WTC11 (cell line): ENCODE measurements around the gene PLCXD1. TPM values are rescaled to one million over a fixed set of nuclear protein-coding genes. Genes with fewer than 3 reads are reported as not detected.
"Not testable (repeated sequence)": the region's sequence is repeated elsewhere in the genome, so short reads cannot be mapped to it uniquely, and the experiment has no call there.

Experiments
- ATAC-seq: fragments of 200-7000 bp; cut with Tn5 transposase; 2 replicates; pipeline ENCODE4 v1.10.0; 2021; ENCODE audit warnings: mild to moderate bottlenecking, moderate library complexity
- CTCF ChIA-PET: fragments of 300-600 bp; sonication (Branson Sonifier 250); formaldehyde crosslinking; loops from one replicate; lab custom pipeline; 2021; ENCODE audit warnings: antibody characterized with exemption; lab: Charles Lee
- POLR2A ChIA-PET: fragments of 350-600 bp; sonication (Branson Sonifier 250); formaldehyde crosslinking; loops from one replicate; lab custom pipeline; 2021; ENCODE audit warnings: antibody characterized with exemption; lab: Charles Lee
- DNase-seq: peaks from one replicate; pipeline ENCODE4 v3.0.0; 2021; ENCODE audit warnings: low spot score
- H3K27ac Mint-ChIP-seq: 2 replicates; pipeline ENCODE4 v1.8.0; 2021; ENCODE audit warnings: mixed read lengths
- H3K27me3 Mint-ChIP-seq: 2 replicates; pipeline ENCODE4 v1.8.0; 2021; ENCODE audit warnings: low read depth, mild to moderate bottlenecking, moderate library complexity, mixed read lengths
- H3K36me3 Mint-ChIP-seq: 2 replicates; pipeline ENCODE4 v1.8.0; 2021; ENCODE audit warnings: mixed read lengths
- H3K4me1 Mint-ChIP-seq: 2 replicates; pipeline ENCODE4 v1.8.0; 2022; ENCODE audit warnings: mixed read lengths
- H3K4me3 Mint-ChIP-seq: 2 replicates; pipeline ENCODE4 v1.8.0; 2021; ENCODE audit warnings: mild to moderate bottlenecking, moderate library complexity, mixed read lengths
- H3K9me3 Mint-ChIP-seq: 2 replicates; pipeline ENCODE4 v1.8.0; 2021; ENCODE audit warnings: mixed read lengths
- ATF2 ChIP-seq: sonication (generic); formaldehyde crosslinking; IDR thresholded peaks from 2 replicates; pipeline ENCODE4 v1.8.1; 2022; ENCODE audit warnings: low read depth, missing genetic modification reagents, borderline replicate concordance
- ATF3 ChIP-seq: sonication (generic); formaldehyde crosslinking; conservative IDR thresholded peaks from 2 replicates; pipeline ENCODE4 v1.8.1; 2022; ENCODE audit warnings: mild to moderate bottlenecking, missing genetic modification reagents
- ELF4 ChIP-seq: sonication (generic); formaldehyde crosslinking; IDR thresholded peaks from 2 replicates; pipeline ENCODE4 v1.8.1; 2022; ENCODE audit warnings: low read depth, mild to moderate bottlenecking, moderate library complexity, missing genetic modification reagents
- ETV6 ChIP-seq: sonication (generic); formaldehyde crosslinking; IDR thresholded peaks from 2 replicates; pipeline ENCODE4 v1.8.1; 2022; ENCODE audit warnings: mild to moderate bottlenecking, missing genetic modification reagents
- FOXP1 ChIP-seq: sonication (generic); formaldehyde crosslinking; IDR thresholded peaks from 2 replicates; pipeline ENCODE4 v1.8.0; 2022; ENCODE audit warnings: missing genetic modification reagents, mild to moderate bottlenecking, moderate library complexity, borderline replicate concordance
- FOXP4 ChIP-seq: sonication (generic); formaldehyde crosslinking; IDR thresholded peaks from 2 replicates; pipeline ENCODE4 v1.8.0; 2022; ENCODE audit warnings: mild to moderate bottlenecking, missing genetic modification reagents
- GRHL2 ChIP-seq: fragments of 250-450 bp; sonication (Bioruptor Pico); IDR thresholded peaks from 2 replicates; pipeline ENCODE4 v1.8.0; 2022; ENCODE audit warnings: mild to moderate bottlenecking, moderate library complexity; ENCODE audit not compliant: insufficient replicate concordance, severe bottlenecking
- NR1H2 ChIP-seq: sonication (generic); formaldehyde crosslinking; IDR thresholded peaks from 2 replicates; pipeline ENCODE4 v1.9.0; 2021; ENCODE audit warnings: mild to moderate bottlenecking, moderate library complexity, missing genetic modification reagents
- OVOL2 ChIP-seq: fragments of 250-450 bp; sonication (Bioruptor Pico); IDR thresholded peaks from 2 replicates; pipeline ENCODE4 v1.9.0; 2021; ENCODE audit warnings: mild to moderate bottlenecking, borderline replicate concordance
- PRRX2 ChIP-seq: fragments of 250-450 bp; sonication (Bioruptor Pico); IDR thresholded peaks from 2 replicates; pipeline ENCODE4 v1.8.0; 2021; ENCODE audit warnings: mild to moderate bottlenecking
- SMAD3 ChIP-seq: sonication (generic); formaldehyde crosslinking; IDR thresholded peaks from 2 replicates; pipeline ENCODE4 v1.8.0; 2022; ENCODE audit warnings: missing genetic modification reagents, mild to moderate bottlenecking, borderline replicate concordance
- TEAD1 ChIP-seq: sonication (generic); formaldehyde crosslinking; IDR thresholded peaks from 2 replicates; pipeline ENCODE4 v1.8.0; 2022; ENCODE audit warnings: mild to moderate bottlenecking, missing genetic modification reagents
- ZNF396 ChIP-seq: fragments of 250-450 bp; sonication (Bioruptor Pico); IDR thresholded peaks from 2 replicates; pipeline ENCODE4 v1.8.0; 2021; ENCODE audit warnings: mild to moderate bottlenecking, moderate library complexity, borderline replicate concordance
- ZSCAN18 ChIP-seq: fragments of 250-450 bp; sonication (Bioruptor Pico); IDR thresholded peaks from 2 replicates; pipeline ENCODE4 v2.1.2; 2022; ENCODE audit warnings: mild to moderate bottlenecking, moderate library complexity
- total RNA-seq: library from RNA; stranded (reverse); gene quantifications from 3 replicates; pipeline ENCODE4 v1.2.3, GENCODE V29; 2021

PLCXD1 gene
- total RNA-seq, 1 experiment from 2014 or later = 131 TPM

GRCh38 chrX:250965-251364 lies 30.2 kb upstream of the PLCXD1 start (continued):
- TF ChIP-seq NR1H2 (CRISPR knock-in tag) (no peak), PRRX2 (CRISPR knock-in tag) (no peak), TEAD1 (no peak)

GRCh38 chrX:251396-252243 lies 29.6 kb upstream of the PLCXD1 start:
- H3K27ac Mint-ChIP-seq, ATAC-seq, H3K36me3 Mint-ChIP-seq, H3K27me3 Mint-ChIP-seq, H3K4me1 Mint-ChIP-seq, CTCF ChIA-PET, H3K4me3 Mint-ChIP-seq, DNase-seq, POLR2A ChIA-PET: not testable (repeated sequence)
- peaks cover 12% of the 10 kb centered on the region for H3K9me3 Mint-ChIP-seq

GRCh38 chrX:252244-252956 lies 28.8 kb upstream of the PLCXD1 start:
- Mint-ChIP-seq H3K4me3 (no peak overlapping the region), H3K27ac (peak overlapping the region; percentile 4; the same call in 1 of the 2 replicates), H3K27me3 (no peaks in the 10 kb centered on the region; the same call in 1 of the 2 replicates), H3K9me3 (peaks cover 12% of the 10 kb centered on the region), H3K4me1 (no peaks in the 10 kb centered on the region), H3K36me3 (no peaks in the 10 kb centered on the region)
- ATAC-seq (no peak), DNase-seq (no peak)
- POLR2A ChIA-PET = no interaction called here
- CTCF ChIA-PET = no interaction called here
- TF ChIP-seq ELF4 (no peak), ETV6 (CRISPR knock-in tag) (no peak), FOXP1 (CRISPR knock-in tag) (no peak), OVOL2 (CRISPR knock-in tag) (no peak), ZNF396 (CRISPR knock-in tag) (no peak), SMAD3 (no peak), ZSCAN18 (CRISPR knock-in tag) (no peak), ATF2 (CRISPR knock-in tag) (no peak), GRHL2 (CRISPR knock-in tag) (no peak), FOXP4 (CRISPR knock-in tag) (no peak)

- H3K27me3 Mint-ChIP-seq = no peaks in the 10 kb centered on the region; the same call in 1 of the 2 replicates
- H3K36me3 Mint-ChIP-seq = no peaks in the 10 kb centered on the region
- ATAC-seq = no peak
- H3K4me1 Mint-ChIP-seq = no peaks in the 10 kb centered on the region
- CTCF ChIA-PET = no interaction called here
- no peak overlapping the region for H3K27ac Mint-ChIP-seq
- no peak for TF ChIP-seq ATF3 (CRISPR knock-in tag)
- TF ChIP-seq, all 79 proteins: peak for 0
- no peak overlapping the region for H3K4me3 Mint-ChIP-seq
- POLR2A ChIA-PET = no interaction called here
- H3K9me3 Mint-ChIP-seq = peaks cover 12% of the 10 kb centered on the region
- no peak for DNase-seq
Measured at GRCh38 chrX:252957-253291, 28.3 kb upstream of the PLCXD1 start.
